AG09309 (cell line): Measurements from ENCODE around the gene MUC4.

Source experiments
- DNase-seq: peaks from one replicate; pipeline ENCODE4 v3.0.0-alpha.2; 2010; ENCODE audit warnings: low read depth
- H3K4me3 ChIP-seq: 2 replicates; pipeline ENCODE4 v1.5.1; 2011; ENCODE audit warnings: mild to moderate bottlenecking, low read depth, low read length, moderate library complexity; ENCODE audit not compliant: control insufficient read depth
- CTCF ChIP-seq: IDR thresholded peaks from 2 replicates; pipeline ENCODE4 v1.5.1; 2011; ENCODE audit warnings: mild to moderate bottlenecking, low read depth, low read length, inconsistent platforms; ENCODE audit not compliant: insufficient read depth, control insufficient read depth; ENCODE audit errors: missing control alignments

The MUC4 gene

DNA sequence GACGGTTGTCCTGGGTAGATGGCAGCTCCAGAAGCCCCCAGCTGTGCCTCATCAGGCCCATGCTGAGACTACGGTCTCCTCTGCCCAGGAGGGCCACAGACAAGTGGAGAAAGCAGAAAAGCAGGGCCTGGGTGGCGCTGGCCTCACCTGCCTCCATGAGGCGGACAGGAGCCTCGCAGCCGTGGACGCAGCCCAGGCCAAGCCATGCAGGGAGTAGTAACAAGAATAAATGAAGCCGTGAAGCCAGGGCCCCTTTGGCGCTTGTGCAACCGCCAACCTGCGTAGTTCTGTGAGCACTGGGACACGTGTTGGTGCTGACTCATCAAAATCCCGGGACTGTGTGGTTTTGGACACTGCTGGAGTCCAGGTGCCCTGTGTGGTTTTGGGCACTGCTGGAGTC is 12.3 kb upstream of the MUC4 start:
- no peak overlapping the region for H3K4me3 ChIP-seq
- no peak for TF ChIP-seq CTCF
- DNase-seq = no peak

DNA sequence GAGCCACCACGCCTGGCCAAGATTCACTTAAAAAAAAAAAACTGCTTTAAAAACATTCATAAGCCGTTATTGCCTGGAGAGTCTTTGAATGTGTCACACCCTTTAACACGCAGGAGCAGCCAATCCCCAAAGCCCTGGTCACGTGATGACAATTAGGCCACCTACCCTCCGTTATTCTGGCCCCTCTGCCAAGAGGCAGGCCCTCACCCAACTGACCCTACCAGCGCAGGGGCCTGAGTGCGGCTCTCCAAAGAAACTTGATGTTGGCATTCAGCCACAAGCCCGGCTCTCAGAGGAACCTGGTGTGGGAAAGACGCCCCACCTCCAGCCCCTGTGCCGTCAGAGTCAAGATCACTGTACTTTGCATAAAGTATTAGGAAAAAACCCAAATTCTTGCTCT is 11.6 kb upstream of the MUC4 start:
- H3K4me3 ChIP-seq = no peak overlapping the region

GRCh38 chr3:195822131-195822696 is 10.5 kb upstream of the MUC4 start:
- no peak for DNase-seq
- no peak for TF ChIP-seq CTCF
- no peak overlapping the region for H3K4me3 ChIP-seq

More for the DNA sequence above, 11.6 kb upstream of the MUC4 start:
- DNase-seq = no peak
- TF ChIP-seq CTCF = no peak

DNA sequence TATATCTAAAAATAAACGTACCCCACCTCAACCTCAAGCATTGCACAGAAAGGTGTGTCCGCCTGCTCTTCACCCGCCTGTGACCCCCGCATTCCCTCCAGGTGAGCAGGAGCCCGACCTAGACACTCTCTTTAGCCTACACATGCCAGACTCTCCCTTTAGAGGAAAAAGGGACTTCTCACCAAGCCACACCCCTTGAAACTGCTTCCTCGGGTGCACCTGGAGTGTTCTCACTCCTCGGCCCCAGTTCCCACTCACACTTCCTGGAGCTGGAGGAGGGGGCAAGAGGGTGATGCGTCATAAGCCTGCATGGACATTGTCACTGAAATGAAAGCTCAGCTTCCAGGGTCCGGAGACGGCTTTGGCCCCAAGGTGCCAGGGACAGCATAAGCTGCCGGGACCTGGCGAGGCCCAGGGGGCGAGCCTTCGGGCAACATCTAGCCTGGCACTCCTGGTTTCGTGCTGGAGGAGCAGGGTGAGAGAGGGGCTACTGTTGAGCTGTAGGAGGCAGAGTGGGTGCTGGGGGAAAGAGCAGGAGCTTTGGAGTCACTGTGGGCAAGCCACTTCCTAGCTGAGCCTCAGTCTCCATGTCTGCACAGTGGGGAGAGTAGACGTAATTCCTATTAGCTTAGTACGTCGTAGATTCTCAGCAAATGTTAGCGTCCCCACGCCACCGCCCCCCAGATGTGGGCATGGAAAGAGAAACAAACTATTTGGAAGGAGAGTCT is 9.8 kb upstream of the MUC4 start:
- no peak for DNase-seq
- H3K4me3 ChIP-seq = no peak overlapping the region
- TF ChIP-seq CTCF = no peak

GRCh38 chr3:195820901-195821300 is 9.2 kb upstream of the MUC4 start:
- H3K4me3 ChIP-seq = no peak overlapping the region
- no peak for DNase-seq
- TF ChIP-seq CTCF = no peak

DNA sequence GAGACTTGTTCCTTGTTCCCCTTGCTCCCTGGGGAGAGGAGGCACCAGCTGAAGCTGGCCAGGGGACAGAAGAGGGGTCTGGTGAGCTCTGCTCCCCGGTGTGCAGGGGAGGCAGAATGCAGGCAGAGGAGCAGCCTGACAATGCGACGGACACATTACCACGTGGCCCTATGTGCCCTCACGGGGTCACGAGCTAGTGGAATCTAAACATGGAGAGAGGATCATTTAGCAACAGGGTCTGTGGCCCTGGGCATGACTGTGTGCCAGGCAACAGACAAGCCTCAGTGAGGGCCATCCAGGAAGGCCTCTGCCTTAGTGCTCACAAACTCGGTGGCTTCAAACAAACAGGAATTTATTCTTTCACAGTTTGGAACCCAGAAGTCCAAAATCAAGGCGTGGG is 8.5 kb upstream of the MUC4 start:
- no peak overlapping the region for H3K4me3 ChIP-seq
- DNase-seq = no peak
- no peak for TF ChIP-seq CTCF
